DOHH2 (cell line): ENCODE measurements around the gene GINS2.

Experiments used
- EZH2phosphoT487 ChIP-seq: fragments of 200-600 bp; sonication (generic); IDR thresholded peaks from 2 replicates; pipeline ENCODE4 v1.6.1; 2017; ENCODE audit warnings: borderline replicate concordance, mild to moderate bottlenecking, antibody characterized with exemption, low read length, moderate library complexity, mixed read lengths
- TF ChIP-seq, protein P1 (sequence below): fragments of 200-600 bp; sonication (generic); IDR thresholded peaks from one replicate; pipeline ENCODE4 v1.5.1; 2014; ENCODE audit warnings: antibody characterized with exemption, mild to moderate bottlenecking, low read depth, low read length; ENCODE audit not compliant: poor library complexity, severe bottlenecking

DNA sequence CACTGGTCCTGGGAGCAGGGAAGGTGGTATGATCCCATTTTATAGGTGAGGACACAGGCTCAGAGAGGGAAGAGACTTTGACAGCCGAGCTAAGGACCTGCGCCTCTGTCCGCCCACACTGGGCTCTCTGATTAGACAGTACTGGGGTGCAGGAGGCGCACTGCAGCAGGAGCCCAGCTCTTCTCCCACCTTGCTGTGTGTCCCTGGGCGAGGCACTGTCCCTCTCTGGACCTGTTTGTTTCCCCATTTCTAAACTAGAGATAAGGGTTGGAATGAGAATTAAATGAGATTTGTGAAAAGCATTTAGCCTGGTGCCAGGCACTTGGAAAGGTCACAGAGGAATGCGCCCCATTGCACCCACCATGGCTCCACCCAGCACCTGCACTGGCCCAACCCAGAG is 19.6 kb upstream of the GINS2 start:
- TF ChIP-seq, protein P1, sequence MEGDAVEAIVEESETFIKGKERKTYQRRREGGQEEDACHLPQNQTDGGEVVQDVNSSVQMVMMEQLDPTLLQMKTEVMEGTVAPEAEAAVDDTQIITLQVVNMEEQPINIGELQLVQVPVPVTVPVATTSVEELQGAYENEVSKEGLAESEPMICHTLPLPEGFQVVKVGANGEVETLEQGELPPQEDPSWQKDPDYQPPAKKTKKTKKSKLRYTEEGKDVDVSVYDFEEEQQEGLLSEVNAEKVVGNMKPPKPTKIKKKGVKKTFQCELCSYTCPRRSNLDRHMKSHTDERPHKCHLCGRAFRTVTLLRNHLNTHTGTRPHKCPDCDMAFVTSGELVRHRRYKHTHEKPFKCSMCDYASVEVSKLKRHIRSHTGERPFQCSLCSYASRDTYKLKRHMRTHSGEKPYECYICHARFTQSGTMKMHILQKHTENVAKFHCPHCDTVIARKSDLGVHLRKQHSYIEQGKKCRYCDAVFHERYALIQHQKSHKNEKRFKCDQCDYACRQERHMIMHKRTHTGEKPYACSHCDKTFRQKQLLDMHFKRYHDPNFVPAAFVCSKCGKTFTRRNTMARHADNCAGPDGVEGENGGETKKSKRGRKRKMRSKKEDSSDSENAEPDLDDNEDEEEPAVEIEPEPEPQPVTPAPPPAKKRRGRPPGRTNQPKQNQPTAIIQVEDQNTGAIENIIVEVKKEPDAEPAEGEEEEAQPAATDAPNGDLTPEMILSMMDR: no peak
- no peak for TF ChIP-seq EZH2phosphoT487
